HG02678 (cell line): ENCODE measurements around the gene TCOF1.
A peak's percentile ranks its signal among the peaks of the same experiment; 100 is the strongest.

Experiments
- ATAC-seq: cut with Tn5 transposase; IDR thresholded peaks from one replicate; pipeline ENCODE4 v1.9.1; 2021; ENCODE audit warnings: mild to moderate bottlenecking, moderate library complexity; ENCODE audit not compliant: unreplicated experiment

TCOF1 gene

DNA sequence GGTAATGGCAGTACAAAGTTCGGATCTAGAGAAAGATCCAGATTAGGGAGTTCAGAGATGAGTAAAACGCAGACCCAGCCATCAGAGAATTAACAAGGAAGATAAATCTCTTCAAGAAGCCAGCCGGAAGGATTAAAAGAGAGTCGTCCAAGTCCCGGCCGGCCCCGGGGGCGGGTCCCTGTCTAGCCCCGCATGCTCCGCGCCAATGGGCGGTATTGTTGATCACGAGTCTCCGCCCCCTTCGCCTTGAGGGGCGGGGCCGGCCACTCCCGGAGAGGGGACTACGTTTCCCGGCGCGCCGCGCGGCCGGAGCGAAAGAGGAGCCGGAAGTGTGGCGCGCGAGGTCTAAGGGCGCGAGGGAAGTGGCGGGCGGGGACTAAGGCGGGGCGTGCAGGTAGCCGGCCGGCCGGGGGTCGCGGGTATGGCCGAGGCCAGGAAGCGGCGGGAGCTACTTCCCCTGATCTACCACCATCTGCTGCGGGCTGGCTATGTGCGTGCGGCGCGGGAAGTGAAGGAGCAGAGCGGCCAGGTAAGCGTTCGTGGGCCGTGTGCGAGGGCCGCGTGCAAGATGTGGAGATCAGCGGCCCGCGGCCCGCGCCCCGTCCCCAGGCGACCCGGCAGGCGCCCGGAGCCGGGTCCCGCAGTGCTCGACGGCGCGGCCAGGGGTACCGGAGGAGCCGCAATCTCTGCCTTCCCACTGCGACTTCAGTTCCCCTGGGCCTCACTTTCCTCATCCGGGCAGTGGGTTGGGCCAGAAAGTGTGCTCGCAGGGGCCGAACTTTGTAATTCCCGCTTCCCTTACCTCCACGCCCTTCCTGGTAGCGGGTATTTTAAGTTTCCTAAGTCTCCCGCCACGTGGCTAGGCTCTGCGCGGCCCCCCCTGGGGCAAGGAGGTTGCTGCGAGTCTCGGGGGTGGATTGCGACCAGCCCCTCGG is at the start of gene TCOF1:
Gene TCOF1 (plus strand): TSS at position 372 of the 935 bp plus-strand sequence. CDS start 50 bp downstream, at position 422.
- ATAC-seq, result peak; percentile 96

DNA sequence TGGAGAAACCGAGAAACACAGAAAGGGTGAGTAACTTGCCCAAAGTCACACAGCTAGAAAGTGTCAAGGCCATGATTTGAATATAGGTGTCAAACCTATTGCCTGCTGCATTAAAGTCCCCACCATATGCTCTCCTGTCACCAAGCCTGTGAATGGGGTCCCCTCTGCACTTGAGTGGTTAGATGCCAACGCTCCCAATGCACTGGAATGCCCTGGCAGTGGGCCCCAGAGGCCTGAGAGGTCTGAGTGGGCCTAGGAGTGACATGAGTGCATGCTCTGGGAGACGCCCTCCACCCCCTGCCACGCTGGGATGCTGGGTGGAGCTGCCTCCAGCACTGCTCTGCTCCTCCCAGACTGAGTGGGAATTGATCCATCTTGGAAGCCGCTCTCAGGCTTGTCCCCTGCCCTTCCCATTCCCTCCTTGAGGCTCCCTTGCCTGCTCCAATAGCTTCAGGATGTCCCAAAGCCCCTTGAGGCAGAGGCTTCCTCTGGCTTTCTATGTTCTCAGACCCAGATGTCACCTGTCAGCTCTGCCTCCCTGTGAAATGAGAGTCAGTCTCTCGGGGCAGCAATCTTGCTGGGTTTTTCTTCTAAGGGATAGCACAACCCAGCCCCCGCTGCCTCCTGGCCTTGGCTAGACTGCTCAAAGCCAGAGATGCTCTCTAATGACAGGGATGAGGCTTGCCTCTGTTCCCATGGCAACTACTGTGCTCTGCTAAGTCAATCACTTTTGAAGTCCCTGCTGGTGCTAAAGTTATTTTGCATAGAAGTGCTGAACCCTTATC is 48.2 kb upstream of the TCOF1 start:
- no peak for ATAC-seq

GRCh38 chr5:150309886-150310239 is 47.6 kb upstream of the TCOF1 start:
- no peak for ATAC-seq

DNA sequence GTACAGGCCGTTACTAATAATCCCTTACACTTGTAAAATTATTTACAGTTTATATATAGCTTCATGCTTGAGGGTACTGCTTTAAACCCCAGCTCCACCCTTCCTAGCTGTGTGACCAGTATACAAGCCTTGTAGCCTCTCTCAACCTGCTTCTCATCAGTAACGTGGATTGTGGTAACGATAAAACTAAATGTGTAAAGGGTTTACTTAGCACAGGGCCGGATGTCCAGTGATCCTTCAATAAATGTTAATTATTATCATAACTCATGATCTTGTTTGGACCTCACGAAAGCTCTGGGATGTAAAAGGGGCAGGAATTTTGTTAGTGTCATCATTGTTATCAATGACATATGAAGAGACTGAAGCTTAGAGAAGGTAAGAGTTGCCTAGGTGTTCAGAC is 47.3 kb upstream of the TCOF1 start:
- ATAC-seq, result no peak

DNA sequence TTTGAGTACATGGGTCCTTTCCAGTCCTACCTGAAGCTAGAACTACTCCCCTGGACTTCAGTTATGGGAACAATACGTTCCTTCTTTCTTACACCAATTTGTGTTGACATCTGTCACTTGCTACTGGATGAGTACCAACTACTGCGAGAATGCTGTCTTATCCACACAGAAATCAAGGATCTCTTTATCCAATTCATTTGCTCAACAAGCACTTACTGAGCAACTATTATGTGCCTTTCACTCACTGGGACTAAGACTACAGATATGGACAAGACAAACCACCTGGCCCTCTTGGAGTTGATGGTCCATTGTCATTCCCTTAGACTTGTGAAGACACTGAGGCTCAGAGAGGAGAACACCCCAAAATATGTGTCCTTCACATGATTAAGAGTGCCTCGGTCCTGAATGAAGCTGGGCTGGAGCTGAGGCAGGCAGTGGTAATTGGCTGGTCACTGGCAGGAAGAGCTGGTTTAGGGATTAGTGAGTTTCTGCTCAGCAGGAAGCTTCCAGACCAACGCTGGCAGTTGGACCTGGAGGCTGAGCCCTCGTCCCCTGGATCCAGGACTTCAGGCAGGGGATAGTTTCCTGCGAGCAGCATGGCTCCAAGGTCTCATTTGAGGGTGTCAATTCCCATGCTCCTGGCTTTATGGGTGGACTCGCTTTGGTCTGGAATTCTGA is 46.3 kb upstream of the TCOF1 start:
- ATAC-seq, result no peak

GRCh38 chr5:150312518-150312917 is 45.0 kb upstream of the TCOF1 start:
- ATAC-seq, result no peak

- ATAC-seq, result no peak
These were observed 44.0 kb upstream of the TCOF1 start for GRCh38 chr5:150313501-150313900.

GRCh38 chr5:150313921-150314716 is 43.4 kb upstream of the TCOF1 start:
- ATAC-seq, result no peak

DNA sequence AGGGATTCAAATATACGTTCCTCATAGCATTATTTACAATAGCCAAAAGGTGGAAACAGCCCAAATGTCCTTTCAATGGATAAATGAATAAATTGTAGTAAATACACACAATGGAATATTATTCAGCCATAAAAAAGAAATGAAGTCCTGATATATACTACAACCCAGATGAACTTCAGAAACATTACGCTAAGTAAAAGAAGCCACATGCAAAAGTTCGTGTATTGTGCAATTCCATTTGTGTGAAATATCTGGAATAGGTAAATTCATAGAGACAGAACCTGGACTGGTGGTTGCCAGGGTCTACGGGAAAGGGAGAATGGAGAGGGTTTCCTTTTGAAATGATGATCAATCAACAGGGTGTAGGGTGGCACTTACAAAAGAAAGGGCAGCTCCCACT is 42.3 kb upstream of the TCOF1 start:
- ATAC-seq, result no peak

DNA sequence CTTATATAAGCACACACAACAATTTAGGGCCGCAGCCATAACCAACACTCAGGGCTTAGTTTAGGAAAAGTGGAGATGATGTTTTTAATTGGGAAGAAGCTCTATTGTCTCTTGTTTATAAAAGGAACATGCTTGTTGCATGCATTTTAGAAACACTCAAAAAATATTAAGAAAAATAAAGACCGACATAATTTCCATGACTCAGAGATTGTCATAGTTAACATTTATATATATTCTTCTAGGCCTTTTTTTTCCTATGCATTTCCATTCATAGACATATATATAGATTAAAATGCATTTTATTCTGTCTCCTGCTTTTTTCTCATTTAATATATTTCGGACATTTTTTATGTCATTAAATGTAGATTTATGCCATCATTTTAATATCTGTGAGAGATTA is 41.2 kb upstream of the TCOF1 start:
- no peak for ATAC-seq

DNA sequence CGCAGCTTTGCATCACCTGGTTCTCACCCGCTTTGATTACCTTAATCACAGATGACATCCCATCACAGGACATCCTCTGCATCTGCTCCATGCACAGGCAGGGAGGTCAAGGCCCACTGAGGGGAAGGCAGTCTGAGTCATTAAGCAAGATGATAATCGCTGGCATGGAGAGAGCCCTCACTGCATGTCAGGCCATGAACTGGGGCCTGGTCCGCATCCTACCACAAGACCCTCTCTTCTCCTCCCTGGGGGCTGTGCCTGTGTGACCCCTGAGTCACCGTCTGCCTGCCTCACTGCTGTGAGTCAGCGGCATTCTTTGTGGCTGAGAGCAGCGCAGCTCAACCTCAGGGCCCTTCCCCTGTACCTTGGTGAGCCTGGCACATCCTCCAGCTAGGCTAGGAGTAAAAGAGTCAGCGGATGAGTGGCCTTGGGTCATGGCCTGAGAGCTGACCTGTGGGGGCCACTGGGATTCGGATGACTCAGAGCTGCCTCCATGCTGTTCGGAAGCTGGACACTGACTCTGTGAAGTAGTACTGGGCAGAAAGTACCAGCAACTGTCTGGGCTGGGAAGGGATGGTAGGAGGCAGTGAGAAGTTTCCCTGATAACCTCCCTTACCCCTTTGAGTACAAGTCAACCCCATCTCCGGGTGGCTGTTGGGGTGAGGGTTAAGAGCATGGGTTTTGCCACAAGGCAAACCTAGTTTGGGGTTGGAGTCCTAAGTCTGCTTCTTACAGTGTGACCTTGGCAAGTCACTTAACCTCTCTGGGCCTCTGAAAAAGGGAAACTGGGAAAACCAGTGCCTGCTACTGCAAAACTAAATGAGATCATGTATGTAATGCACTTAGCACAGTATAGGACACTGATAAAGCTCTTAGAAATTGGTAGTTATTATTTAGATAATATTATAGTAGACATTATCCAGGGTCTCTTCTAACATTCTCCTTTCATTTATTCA is 40.2 kb upstream of the TCOF1 start:
- no peak for ATAC-seq

DNA sequence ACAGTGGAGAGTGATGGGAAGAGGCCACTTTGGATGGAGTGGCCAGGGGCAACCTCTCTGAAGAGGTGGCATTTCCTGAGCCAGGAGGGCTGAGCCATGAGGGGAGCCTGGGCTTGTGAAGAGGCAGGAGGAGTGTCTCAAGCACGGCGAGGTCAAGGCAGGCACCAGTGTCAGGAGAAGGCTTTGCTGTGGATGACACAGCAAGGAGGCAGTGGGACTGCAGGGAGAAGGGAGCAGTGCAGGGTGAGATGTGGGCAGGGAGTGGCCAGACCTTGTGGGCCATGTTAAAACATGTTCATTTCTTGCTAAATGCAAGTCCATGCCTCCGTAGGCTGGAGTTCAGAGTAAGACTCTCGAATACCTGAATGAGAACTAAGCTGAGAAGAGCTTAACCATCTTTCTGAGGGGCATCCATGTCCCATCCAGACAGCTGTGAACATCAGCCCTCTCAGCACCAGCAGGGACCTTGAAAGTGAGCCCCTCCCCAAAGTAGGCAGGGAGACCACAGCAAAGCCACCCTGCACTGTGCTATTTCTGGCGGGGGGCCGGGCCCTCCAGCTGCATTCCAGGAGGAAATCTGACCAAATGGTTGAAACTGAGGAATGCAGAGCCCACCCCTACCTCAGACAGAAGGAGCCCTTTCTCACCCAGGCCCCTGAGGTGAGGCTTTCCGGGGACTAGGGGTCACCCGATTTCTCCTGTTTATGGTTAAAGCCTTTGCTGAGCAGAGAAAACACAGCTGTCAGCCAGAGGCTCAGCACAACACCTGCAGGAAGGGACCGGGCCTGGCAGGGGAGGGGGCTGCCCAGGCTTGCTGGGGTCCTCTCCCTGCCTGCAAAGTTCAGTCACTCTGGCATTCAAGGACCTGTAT is 38.6 kb upstream of the TCOF1 start:
- ATAC-seq, result no peak

DNA sequence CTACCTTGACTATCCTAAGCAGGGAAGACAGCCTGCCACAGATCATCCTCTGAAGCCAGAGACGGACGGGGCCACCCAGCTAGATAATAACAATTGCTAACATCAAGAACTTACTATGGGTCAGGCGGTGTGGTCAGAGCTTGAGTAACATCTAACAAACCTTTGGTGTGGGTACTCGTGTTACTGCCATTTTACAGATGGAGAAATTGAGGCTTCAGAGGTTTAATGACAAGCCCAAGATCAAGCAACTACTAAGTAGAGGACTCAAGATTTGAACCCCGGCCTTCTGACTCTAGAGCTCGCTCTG is 38.1 kb upstream of the TCOF1 start:
- ATAC-seq, result no peak

DNA sequence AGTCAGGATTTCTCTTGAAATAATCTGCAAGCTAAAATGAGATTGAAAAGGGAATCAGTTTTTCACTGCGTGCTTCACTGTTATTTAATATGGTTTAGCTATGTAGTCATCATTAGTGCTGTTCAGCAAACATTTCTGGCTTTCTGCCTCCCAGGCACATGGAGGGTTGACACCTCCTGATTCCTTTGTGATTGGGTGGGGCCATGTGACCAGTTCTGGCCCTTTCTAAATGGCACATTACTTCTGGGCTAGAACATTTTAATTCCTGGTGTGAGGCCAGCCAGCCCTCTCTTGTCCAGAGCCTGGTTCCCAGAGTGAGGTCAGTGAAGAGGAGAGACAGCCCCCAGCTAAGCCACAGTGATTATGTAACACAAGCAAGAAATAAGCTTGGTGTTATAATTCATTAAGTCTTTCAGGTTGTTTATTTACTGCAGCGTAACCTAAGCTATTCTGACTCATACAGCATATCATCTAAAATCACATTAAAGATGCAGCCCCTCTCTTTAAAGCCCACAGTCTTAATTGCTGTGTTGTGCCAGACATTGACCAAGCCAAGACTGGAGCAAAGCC is 37.4 kb upstream of the TCOF1 start:
- ATAC-seq, result no peak

- ATAC-seq, result no peak
These were observed 36.3 kb upstream of the TCOF1 start for GRCh38 chr5:150321211-150321610.

GRCh38 chr5:150321784-150322183 is 35.7 kb upstream of the TCOF1 start:
- no peak for ATAC-seq

DNA sequence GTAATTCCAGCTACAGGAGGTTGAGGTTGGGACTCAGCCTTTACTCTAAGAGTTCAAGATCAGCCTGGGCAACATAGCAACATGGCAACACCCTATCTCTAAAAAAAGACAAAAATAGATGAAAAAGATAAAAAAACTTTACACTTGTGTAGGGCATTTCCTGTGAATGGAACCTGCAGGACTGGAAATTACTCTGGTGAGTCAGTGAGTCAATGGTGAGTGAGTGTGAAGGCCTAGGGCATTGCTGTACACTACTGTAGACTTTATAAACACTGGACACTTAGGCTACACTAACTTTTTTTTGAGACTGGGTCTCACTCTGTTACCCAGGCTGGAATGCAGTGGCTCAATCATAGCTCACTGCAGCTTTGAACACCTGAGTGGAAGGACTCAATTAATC is 35.3 kb upstream of the TCOF1 start:
- ATAC-seq, result no peak

DNA sequence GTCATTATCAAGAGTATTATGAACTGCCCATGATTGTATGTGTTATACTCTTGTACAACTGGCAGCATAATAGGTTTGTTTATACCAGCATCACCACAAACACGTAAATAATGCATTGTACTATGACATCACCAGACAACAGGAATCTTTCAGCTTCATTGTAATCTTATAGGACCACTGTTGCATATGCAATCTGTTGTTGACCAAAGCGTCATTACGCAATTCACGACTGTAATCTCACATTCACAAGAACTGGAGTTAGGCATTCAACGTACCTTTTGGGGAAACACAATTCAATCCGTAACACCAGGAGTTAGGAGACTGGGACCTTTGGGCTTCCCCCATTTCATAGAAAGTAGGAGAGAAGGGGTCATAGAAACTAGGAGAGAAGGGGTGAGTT is 34.4 kb upstream of the TCOF1 start:
- no peak for ATAC-seq
